ENCODE data around the gene PLPP3. TPM values are rescaled to one million over a fixed set of nuclear protein-coding genes. Genes with fewer than 3 reads are reported as not detected.
A peak's percentile ranks its signal among the peaks of the same experiment; 100 is the strongest.

Gene PLPP3
- total and polyA plus RNA-seq, 9 of the 15 experiments (the other 6 are each of a cell fraction or from before 2014, with no cell fraction given) = 0.07 to 0.54 (median 0.20) TPM

DNA sequence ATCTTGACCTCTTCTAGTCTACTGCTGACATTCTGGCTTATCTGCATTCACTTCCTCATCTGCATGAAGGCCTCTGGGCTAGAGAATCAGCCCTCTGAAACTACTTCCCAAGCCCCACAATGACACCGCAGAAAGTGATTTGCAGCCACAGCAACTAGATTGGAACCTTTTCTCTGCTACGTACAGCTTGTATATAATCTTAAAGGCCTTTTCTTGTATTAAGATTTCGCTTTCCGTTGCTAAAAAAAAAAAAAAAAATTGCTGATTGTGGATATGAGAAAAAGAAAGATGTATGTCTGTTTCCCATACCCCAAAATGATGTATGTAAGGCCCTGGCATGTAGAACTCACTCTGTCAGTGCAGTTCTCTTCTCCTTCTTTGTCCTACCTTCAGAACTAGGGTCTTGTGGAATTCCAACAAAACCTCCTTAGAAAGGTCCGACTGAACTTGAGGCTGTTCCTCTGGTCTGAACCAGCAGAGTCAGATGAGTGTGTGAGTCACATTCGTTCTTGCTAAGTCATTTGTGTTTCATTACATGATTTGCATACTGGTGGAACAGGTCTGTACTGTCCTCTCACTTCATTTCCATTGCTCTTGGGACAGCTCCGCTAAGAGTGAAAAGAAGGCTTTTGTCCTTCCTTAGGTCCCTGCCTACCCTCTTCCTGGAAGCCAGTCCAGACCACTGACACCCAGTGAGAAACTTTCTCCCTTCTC is 62.7 kb downstream of the PLPP3 start (continued):
- TF ChIP-seq, protein P1, sequence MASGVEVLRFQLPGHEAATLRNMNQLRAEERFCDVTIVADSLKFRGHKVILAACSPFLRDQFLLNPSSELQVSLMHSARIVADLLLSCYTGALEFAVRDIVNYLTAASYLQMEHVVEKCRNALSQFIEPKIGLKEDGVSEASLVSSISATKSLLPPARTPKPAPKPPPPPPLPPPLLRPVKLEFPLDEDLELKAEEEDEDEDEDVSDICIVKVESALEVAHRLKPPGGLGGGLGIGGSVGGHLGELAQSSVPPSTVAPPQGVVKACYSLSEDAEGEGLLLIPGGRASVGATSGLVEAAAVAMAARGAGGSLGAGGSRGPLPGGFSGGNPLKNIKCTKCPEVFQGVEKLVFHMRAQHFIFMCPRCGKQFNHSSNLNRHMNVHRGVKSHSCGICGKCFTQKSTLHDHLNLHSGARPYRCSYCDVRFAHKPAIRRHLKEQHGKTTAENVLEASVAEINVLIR (CRISPR knock-in tag; IDR thresholded peaks at IDR 0.05) = no peak
- TF ChIP-seq KDM1A (IDR thresholded peaks at IDR 0.05) (peak; percentile 78 to 87), MTA3 (IDR thresholded peaks at IDR 0.05; ENCODE audit: borderline replicate concordance) (peak; percentile 8; the same call in 1 of the 2 replicates), GABPA (tag; conservative IDR thresholded peaks at IDR 0.05; ENCODE audit: low read depth) (peak; percentile 32; the same call in 1 of the 2 replicates), MEF2D (tag; conservative IDR thresholded peaks at IDR 0.05; ENCODE audit: low read depth) (no peak), CBX8 (IDR thresholded peaks at IDR 0.05; ENCODE audit: borderline replicate concordance, extremely low read depth, low read depth, low read length, poor library complexity, severe bottlenecking) (no peak), ZNF644 (tag; IDR thresholded peaks at IDR 0.05; ENCODE audit: low read depth) (no peak), POLR2H (tag; IDR thresholded peaks at IDR 0.05; ENCODE audit: low read depth) (peak; percentile 58), HDAC2 (IDR thresholded peaks at IDR 0.05) (peak; percentile 64; the same call in 1 of the 2 replicates), ZNF324 (CRISPR knock-in tag; IDR thresholded peaks at IDR 0.05) (no peak), SREBF1 (IDR thresholded peaks at IDR 0.05; ENCODE audit: borderline replicate concordance, low read depth, low read length) (no peak), PHTF2 (CRISPR knock-in tag; IDR thresholded peaks at IDR 0.05) (no peak)
- TF ChIP-seq, protein P2, sequence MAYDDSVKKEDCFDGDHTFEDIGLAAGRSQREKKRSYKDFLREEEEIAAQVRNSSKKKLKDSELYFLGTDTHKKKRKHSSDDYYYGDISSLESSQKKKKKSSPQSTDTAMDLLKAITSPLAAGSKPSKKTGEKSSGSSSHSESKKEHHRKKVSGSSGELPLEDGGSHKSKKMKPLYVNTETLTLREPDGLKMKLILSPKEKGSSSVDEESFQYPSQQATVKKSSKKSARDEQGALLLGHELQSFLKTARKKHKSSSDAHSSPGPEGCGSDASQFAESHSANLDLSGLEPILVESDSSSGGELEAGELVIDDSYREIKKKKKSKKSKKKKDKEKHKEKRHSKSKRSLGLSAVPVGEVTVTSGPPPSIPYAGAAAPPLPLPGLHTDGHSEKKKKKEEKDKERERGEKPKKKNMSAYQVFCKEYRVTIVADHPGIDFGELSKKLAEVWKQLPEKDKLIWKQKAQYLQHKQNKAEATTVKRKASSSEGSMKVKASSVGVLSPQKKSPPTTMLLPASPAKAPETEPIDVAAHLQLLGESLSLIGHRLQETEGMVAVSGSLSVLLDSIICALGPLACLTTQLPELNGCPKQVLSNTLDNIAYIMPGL (CRISPR knock-in tag; IDR thresholded peaks at IDR 0.05) = no peak
- TF ChIP-seq, protein P3, sequence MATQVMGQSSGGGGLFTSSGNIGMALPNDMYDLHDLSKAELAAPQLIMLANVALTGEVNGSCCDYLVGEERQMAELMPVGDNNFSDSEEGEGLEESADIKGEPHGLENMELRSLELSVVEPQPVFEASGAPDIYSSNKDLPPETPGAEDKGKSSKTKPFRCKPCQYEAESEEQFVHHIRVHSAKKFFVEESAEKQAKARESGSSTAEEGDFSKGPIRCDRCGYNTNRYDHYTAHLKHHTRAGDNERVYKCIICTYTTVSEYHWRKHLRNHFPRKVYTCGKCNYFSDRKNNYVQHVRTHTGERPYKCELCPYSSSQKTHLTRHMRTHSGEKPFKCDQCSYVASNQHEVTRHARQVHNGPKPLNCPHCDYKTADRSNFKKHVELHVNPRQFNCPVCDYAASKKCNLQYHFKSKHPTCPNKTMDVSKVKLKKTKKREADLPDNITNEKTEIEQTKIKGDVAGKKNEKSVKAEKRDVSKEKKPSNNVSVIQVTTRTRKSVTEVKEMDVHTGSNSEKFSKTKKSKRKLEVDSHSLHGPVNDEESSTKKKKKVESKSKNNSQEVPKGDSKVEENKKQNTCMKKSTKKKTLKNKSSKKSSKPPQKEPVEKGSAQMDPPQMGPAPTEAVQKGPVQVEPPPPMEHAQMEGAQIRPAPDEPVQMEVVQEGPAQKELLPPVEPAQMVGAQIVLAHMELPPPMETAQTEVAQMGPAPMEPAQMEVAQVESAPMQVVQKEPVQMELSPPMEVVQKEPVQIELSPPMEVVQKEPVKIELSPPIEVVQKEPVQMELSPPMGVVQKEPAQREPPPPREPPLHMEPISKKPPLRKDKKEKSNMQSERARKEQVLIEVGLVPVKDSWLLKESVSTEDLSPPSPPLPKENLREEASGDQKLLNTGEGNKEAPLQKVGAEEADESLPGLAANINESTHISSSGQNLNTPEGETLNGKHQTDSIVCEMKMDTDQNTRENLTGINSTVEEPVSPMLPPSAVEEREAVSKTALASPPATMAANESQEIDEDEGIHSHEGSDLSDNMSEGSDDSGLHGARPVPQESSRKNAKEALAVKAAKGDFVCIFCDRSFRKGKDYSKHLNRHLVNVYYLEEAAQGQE (IDR thresholded peaks at IDR 0.05; ENCODE audit: borderline replicate concordance) = peak; percentile 80
- TF ChIP-seq, protein P3 (CRISPR knock-in tag; IDR thresholded peaks at IDR 0.05; ENCODE audit: low read depth) = no peak
- TF ChIP-seq, protein P4, sequence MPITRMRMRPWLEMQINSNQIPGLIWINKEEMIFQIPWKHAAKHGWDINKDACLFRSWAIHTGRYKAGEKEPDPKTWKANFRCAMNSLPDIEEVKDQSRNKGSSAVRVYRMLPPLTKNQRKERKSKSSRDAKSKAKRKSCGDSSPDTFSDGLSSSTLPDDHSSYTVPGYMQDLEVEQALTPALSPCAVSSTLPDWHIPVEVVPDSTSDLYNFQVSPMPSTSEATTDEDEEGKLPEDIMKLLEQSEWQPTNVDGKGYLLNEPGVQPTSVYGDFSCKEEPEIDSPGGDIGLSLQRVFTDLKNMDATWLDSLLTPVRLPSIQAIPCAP (CRISPR knock-in tag; IDR thresholded peaks at IDR 0.05; ENCODE audit: borderline replicate concordance) = no peak
